ENCODE data around the gene RNFT2.
"Not testable (repeated sequence)": the region's sequence is repeated elsewhere in the genome, so short reads cannot be mapped to it uniquely, and the experiment has no call there.

The RNFT2 gene

GRCh38 chr12:116766285-116766684 is 28.2 kb downstream of the RNFT2 start:
- TF ChIP-seq JUND (IDR thresholded peaks at IDR 0.05; ENCODE audit: low read depth), result no peak
- no peak for DNase-seq (ENCODE audit: low read depth in 1 of 2, low spot score in 1 of 2)
- in situ Hi-C loops (cut with HindIII; ENCODE audit: low pct_unique_long_range_greater_than_20kb, low sequenced_read_pairs), result no loop called here

DNA sequence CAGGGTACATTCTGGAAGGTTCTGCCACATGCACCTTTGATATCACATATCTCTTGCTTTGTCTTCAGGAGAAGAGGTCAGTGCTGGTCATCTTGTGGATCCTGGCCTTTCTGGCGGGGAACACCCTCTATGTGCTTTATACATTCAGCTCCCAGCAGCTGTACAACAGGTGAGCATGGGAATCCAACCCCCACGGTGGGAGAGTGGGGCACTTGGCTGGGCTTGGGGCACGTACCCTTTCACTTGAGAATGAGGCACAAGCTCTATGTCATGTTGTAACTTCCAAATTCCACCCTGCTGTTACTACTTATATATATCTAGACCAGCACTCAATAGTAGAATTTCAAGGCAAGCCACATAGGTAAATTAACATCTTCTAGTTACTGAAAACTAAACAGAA is 28.6 kb downstream of the RNFT2 start:
- in situ Hi-C loops (cut with HindIII; ENCODE audit: low pct_unique_long_range_greater_than_20kb, low sequenced_read_pairs), result no loop called here
- DNase-seq (ENCODE audit: low read depth in 1 of 2, low spot score in 1 of 2), result no peak
- TF ChIP-seq JUND (IDR thresholded peaks at IDR 0.05; ENCODE audit: low read depth), result no peak

GRCh38 chr12:116771651-116772050 is 33.5 kb downstream of the RNFT2 start:
- in situ Hi-C loops (cut with HindIII; ENCODE audit: low pct_unique_long_range_greater_than_20kb, low sequenced_read_pairs), result no loop called here
- TF ChIP-seq JUND (IDR thresholded peaks at IDR 0.05; ENCODE audit: low read depth), result no peak
- no peak for DNase-seq (ENCODE audit: low read depth in 1 of 2, low spot score in 1 of 2)

DNA sequence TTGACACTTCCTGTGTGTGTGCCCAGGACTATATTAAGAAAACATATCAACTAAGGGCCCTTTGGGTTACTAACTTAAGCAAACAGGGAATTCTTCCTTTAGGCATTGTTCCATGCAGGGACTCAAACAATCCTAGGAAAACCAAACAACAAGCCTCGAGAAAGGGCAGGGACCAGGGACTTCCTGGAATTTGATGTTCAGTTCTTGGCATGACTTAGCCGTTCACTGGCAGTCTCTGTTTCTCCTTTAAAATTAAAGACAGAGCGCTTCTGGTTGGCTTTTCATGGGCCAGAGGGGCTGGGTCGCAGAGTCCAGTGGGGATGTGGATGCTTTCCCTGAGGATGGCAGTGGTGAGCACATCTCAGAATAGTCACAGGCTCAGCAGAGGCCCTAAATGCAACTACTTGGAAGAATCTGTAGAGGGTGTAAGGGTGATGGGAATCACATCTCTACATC is 35.2 kb downstream of the RNFT2 start:
- in situ Hi-C loops (cut with HindIII; ENCODE audit: low pct_unique_long_range_greater_than_20kb, low sequenced_read_pairs), result no loop called here
- TF ChIP-seq JUND (IDR thresholded peaks at IDR 0.05; ENCODE audit: low read depth), result no peak
- peak in 1 of 2 experiments; percentile 63 for DNase-seq (ENCODE audit: low read depth in 1 of 2, low spot score in 1 of 2)

- TF ChIP-seq JUND (IDR thresholded peaks at IDR 0.05; ENCODE audit: low read depth), result no peak
- no peak for DNase-seq (ENCODE audit: low read depth in 1 of 2, low spot score in 1 of 2)
- in situ Hi-C loops (cut with HindIII; ENCODE audit: low pct_unique_long_range_greater_than_20kb, low sequenced_read_pairs), result no loop called here
Measured at GRCh38 chr12:116774020-116774419, 35.9 kb downstream of the RNFT2 start.

DNA sequence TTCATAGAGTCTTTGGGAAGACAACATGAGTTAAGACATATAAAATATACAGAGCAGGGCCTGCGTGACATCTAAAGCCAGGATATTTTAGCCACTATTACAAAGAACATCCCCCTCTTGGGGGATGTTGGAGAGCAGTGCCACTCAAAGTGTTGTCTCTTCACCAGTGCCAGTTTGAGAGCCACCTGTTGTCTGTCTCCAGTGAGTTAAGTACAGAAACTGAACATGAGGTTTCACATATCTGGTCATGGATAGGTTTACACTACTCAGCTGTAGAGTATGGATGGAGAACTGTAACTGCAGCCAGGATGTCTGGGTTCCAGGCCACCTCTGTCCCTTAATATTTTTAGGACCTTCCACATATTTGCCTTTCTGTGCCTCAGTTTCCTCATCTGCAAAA is 39.1 kb downstream of the RNFT2 start:
- in situ Hi-C loops (cut with HindIII; ENCODE audit: low pct_unique_long_range_greater_than_20kb, low sequenced_read_pairs), result no loop called here
- no peak for DNase-seq (ENCODE audit: low read depth in 1 of 2, low spot score in 1 of 2)
- TF ChIP-seq JUND (IDR thresholded peaks at IDR 0.05; ENCODE audit: low read depth), result no peak

DNA sequence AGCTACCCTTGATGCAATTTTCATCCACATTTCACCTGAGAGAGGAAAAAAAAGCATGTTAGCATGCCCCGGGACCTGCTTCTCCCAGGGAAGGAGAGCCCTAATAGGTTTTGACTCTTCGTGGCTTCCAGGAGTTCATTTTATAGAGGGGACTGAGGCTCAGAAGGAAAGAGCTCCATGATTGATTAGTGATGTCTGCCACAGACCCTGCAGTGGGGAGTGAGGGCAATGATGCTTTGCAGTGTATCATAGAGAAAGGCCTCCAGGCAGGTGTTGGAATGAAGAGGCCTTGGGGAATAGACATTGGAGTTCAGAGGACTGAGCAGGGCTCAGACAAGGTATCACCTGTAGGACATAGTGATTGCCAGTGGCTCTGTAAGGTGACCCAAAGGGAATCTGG is 41.5 kb downstream of the RNFT2 start:
- in situ Hi-C loops (cut with HindIII; ENCODE audit: low pct_unique_long_range_greater_than_20kb, low sequenced_read_pairs), result no loop called here
- DNase-seq (ENCODE audit: low read depth in 1 of 2, low spot score in 1 of 2), result no peak
- no peak for TF ChIP-seq JUND (IDR thresholded peaks at IDR 0.05; ENCODE audit: low read depth)

DNA sequence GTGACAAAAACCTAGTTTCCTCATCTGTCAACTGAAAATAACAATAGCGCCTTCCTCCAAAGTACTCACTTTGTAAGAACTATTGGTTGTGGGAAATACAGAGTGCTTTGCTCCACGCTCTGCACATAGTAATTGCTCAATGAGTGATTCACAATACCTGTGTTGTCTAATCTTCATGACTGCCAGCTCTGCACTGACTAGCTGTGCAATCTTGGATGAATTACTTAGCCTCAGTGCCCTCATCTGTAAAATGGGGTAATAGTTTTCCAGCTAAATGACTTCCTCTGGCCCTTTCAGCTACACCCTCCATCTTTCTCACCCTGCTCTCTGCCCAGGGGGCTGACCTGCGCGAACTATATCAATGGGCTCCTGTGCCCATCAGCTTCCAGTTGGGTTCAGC is 42.8 kb downstream of the RNFT2 start:
- in situ Hi-C loops (cut with HindIII; ENCODE audit: low pct_unique_long_range_greater_than_20kb, low sequenced_read_pairs), result no loop called here
- no peak for TF ChIP-seq JUND (IDR thresholded peaks at IDR 0.05; ENCODE audit: low read depth)
- DNase-seq (ENCODE audit: low read depth in 1 of 2, low spot score in 1 of 2), result no peak

GRCh38 chr12:116783525-116784237 is 45.6 kb downstream of the RNFT2 start:
- peak in 1 of 2 experiments; percentile 33 for DNase-seq (ENCODE audit: low read depth in 1 of 2, low spot score in 1 of 2)
- in situ Hi-C loops (cut with HindIII; ENCODE audit: low pct_unique_long_range_greater_than_20kb, low sequenced_read_pairs), result no loop called here

DNA sequence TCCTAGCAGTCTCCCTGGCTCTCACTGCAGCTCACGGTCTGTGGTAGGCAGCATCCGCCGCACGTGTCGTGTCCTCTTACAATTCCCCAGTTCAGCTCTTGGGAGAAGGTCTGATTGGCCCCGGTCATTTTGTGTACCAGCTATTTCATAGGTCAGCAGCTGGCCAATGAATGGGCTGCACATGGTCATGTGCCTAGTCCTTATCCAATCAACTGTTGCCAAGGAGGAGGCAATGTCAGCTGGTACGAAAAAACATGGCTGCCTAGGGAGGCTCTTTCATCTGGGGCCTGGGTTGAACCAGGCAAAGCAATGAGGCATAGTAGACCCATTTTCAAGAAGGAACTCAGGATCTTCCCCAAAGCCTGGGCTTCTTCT is 46.1 kb downstream of the RNFT2 start:
- DNase-seq (ENCODE audit: low read depth in 1 of 2, low spot score in 1 of 2), result peak in 1 of 2 experiments; percentile 39
- no peak for TF ChIP-seq JUND (IDR thresholded peaks at IDR 0.05; ENCODE audit: low read depth)
- in situ Hi-C loops (cut with HindIII; ENCODE audit: low pct_unique_long_range_greater_than_20kb, low sequenced_read_pairs), result no loop called here

More at GRCh38 chr12:116783525-116784237, 45.6 kb downstream of the RNFT2 start:
- no peak for TF ChIP-seq JUND (IDR thresholded peaks at IDR 0.05; ENCODE audit: low read depth)

DNA sequence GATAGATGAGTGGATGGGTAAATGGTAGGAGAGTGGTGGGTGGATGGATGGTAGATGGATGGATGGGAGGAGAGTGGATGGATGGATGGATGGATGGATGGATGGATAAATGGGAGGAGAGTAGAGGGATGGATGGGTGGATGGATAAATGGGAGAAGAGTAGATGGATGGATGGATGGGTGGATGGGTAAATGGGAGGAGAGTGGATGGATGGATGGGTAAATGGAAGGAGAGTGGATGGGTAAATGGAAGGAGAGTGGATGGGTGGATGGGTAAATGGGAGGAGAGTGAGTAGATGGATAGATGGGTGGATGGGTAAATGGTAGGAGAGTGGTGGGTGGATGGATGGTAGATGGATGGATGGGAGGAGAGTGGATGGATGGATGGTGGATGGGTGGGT is 51.4 kb downstream of the RNFT2 start:
- DNase-seq (ENCODE audit: low read depth in 1 of 2, low spot score in 1 of 2); in situ Hi-C loops (cut with HindIII; ENCODE audit: low pct_unique_long_range_greater_than_20kb, low sequenced_read_pairs): not testable (repeated sequence)

DNA sequence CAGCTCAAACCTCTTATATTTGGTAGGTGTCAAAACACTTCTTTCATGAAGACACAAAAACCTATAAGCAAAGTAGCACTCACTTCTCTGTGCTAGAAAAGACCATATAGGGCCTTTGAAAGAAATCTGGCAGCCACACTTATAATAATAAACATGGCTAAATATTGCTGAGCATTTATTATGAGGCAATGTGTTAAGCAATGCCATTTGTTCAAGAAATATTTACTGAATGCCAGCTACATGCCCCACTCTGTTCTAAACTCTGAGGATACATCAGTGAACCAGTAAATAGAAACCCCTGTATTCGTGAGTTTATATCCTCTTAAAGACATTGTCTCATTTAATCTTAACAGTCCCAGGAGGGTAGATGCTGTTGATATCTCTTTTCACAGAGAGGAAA is 52.0 kb downstream of the RNFT2 start:
- no peak for TF ChIP-seq JUND (IDR thresholded peaks at IDR 0.05; ENCODE audit: low read depth)
- in situ Hi-C loops (cut with HindIII; ENCODE audit: low pct_unique_long_range_greater_than_20kb, low sequenced_read_pairs), result no loop called here
- no peak for DNase-seq (ENCODE audit: low read depth in 1 of 2, low spot score in 1 of 2)

GRCh38 chr12:116792403-116792802 is 54.3 kb downstream of the RNFT2 start:
- TF ChIP-seq JUND (IDR thresholded peaks at IDR 0.05; ENCODE audit: low read depth), result no peak
- no peak for DNase-seq (ENCODE audit: low read depth in 1 of 2, low spot score in 1 of 2)
- in situ Hi-C loops (cut with HindIII; ENCODE audit: low pct_unique_long_range_greater_than_20kb, low sequenced_read_pairs), result no loop called here

- DNase-seq (ENCODE audit: low read depth in 1 of 2, low spot score in 1 of 2), result no peak
- no peak for TF ChIP-seq JUND (IDR thresholded peaks at IDR 0.05; ENCODE audit: low read depth)
- in situ Hi-C loops (cut with HindIII; ENCODE audit: low pct_unique_long_range_greater_than_20kb, low sequenced_read_pairs), result no loop called here
Measured at GRCh38 chr12:116794725-116795124, 56.6 kb downstream of the RNFT2 start.
